ENCODE data around the gene KDM3A.

KDM3A gene

DNA sequence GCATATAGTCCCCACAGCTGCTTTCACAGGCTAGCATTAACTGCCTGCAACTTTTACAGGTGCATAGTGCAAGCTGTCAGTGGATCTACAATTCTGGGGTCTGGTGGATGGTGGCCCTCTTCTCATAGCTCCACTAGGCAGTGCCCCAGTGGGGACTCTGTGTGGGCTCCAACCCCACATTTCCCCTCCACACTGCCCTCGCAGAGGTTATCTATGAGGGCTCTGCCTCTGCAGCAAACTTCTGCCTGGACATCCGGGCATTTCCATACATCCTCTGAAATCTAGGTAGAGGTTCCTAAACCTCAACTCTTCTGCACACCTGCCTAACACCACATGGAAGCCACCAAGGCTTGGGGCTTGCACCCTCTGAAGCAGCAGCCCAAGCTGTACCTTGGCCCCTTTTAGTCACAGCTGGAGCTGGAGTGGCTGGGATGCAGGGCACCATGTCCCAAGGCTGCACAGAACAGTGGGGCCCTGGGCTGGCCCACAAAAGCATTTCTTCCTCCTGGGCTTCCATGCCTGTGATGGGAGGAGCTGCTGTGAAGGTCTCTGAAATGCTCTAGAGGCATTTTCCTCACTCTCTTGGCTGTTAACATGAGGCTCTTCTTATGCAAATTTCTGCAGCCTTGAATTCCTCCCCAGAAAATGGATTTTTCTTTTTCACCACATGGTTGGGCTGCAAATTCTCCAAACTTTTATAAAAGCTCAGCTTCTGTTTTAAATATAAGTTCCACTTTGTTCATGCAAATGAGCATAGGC lies 59.3 kb downstream of the KDM3A start:
- Histone ChIP-seq H3K27me3 (ENCODE audit: control insufficient read depth, insufficient read depth, low read length) (no peaks in the 10 kb centered on the region), H3K9me3 (ENCODE audit: control insufficient read depth, insufficient read depth, low read length) (peaks cover 9% of the 10 kb centered on the region), H3K9ac (ENCODE audit: low read depth, low read length) (no peak overlapping the region), H3K4me3 (ENCODE audit: low read depth, low read length) (no peak overlapping the region), H3K36me3 (ENCODE audit: control insufficient read depth, insufficient read depth, low read length) (peaks cover 13% of the 10 kb centered on the region), H3K4me1 (ENCODE audit: control insufficient read depth, insufficient read depth, low read length) (no peaks in the 10 kb centered on the region)

GRCh38 chr2:86507600-86507999 lies 66.4 kb downstream of the KDM3A start:
- Histone ChIP-seq H3K9me3 (ENCODE audit: control insufficient read depth, insufficient read depth, low read length) (no peaks in the 10 kb centered on the region), H3K27me3 (ENCODE audit: control insufficient read depth, insufficient read depth, low read length) (no peaks in the 10 kb centered on the region), H3K4me1 (ENCODE audit: control insufficient read depth, insufficient read depth, low read length) (no peaks in the 10 kb centered on the region), H3K4me3 (ENCODE audit: low read depth, low read length) (no peak overlapping the region), H3K9ac (ENCODE audit: low read depth, low read length) (no peak overlapping the region), H3K36me3 (ENCODE audit: control insufficient read depth, insufficient read depth, low read length) (peaks cover 2% of the 10 kb centered on the region)

GRCh38 chr2:86510436-86510933 lies 69.3 kb downstream of the KDM3A start:
- Histone ChIP-seq H3K4me3 (ENCODE audit: low read depth, low read length) (no peak overlapping the region), H3K4me1 (ENCODE audit: control insufficient read depth, insufficient read depth, low read length) (no peaks in the 10 kb centered on the region), H3K27me3 (ENCODE audit: control insufficient read depth, insufficient read depth, low read length) (no peaks in the 10 kb centered on the region), H3K9ac (ENCODE audit: low read depth, low read length) (no peak overlapping the region), H3K9me3 (ENCODE audit: control insufficient read depth, insufficient read depth, low read length) (no peaks in the 10 kb centered on the region), H3K36me3 (ENCODE audit: control insufficient read depth, insufficient read depth, low read length) (no peaks in the 10 kb centered on the region)

DNA sequence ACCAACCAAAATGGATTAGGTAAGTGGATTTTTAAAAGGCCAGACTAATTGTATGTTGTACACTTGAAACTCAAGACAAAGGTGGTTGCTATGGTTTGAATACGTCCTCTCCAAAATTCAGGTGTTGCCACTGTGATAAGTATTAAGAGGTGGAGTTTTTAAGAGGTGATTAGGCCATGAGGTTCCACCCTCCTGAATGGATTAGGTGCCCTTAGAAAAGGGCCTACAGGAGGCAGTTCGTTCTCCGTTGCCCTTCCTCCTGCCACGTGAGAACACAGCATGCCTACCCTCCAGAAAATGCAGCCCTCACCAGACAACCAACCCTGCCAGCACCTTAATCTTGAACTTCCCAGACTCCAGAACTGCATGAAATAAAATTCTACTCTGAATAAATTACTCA lies 70.9 kb downstream of the KDM3A start:
- H3K9ac ChIP-seq (ENCODE audit: low read depth, low read length) = no peak overlapping the region
- H3K27me3 ChIP-seq (ENCODE audit: control insufficient read depth, insufficient read depth, low read length) = no peaks in the 10 kb centered on the region
- H3K4me3 ChIP-seq (ENCODE audit: low read depth, low read length) = no peak overlapping the region
- no peaks in the 10 kb centered on the region for H3K4me1 ChIP-seq (ENCODE audit: control insufficient read depth, insufficient read depth, low read length)
- H3K36me3 ChIP-seq (ENCODE audit: control insufficient read depth, insufficient read depth, low read length) = no peaks in the 10 kb centered on the region
- no peaks in the 10 kb centered on the region for H3K9me3 ChIP-seq (ENCODE audit: control insufficient read depth, insufficient read depth, low read length)

DNA sequence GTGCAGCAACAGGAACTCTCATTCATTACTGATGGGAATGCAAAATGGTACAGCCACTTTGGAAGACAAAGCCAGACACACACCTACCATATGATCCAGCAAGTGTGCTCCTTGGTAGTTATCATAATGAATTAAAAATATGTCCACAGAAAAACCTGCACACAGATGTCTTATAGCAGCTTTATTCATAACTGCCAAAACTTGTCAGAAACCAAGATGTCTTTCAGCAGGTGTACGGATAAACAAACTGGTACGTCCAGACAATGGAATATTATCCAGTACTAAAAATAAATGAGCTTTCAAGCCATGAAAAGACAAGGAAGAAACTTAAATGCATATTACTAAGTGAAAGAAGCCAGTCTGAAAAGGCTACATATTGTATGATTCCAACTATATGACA lies 71.7 kb downstream of the KDM3A start:
- H3K36me3 ChIP-seq (ENCODE audit: control insufficient read depth, insufficient read depth, low read length) = no peaks in the 10 kb centered on the region
- H3K4me1 ChIP-seq (ENCODE audit: control insufficient read depth, insufficient read depth, low read length) = no peaks in the 10 kb centered on the region
- H3K27me3 ChIP-seq (ENCODE audit: control insufficient read depth, insufficient read depth, low read length) = no peaks in the 10 kb centered on the region
- H3K9ac ChIP-seq (ENCODE audit: low read depth, low read length) = no peak overlapping the region
- no peaks in the 10 kb centered on the region for H3K9me3 ChIP-seq (ENCODE audit: control insufficient read depth, insufficient read depth, low read length)
- H3K4me3 ChIP-seq (ENCODE audit: low read depth, low read length) = no peak overlapping the region

DNA sequence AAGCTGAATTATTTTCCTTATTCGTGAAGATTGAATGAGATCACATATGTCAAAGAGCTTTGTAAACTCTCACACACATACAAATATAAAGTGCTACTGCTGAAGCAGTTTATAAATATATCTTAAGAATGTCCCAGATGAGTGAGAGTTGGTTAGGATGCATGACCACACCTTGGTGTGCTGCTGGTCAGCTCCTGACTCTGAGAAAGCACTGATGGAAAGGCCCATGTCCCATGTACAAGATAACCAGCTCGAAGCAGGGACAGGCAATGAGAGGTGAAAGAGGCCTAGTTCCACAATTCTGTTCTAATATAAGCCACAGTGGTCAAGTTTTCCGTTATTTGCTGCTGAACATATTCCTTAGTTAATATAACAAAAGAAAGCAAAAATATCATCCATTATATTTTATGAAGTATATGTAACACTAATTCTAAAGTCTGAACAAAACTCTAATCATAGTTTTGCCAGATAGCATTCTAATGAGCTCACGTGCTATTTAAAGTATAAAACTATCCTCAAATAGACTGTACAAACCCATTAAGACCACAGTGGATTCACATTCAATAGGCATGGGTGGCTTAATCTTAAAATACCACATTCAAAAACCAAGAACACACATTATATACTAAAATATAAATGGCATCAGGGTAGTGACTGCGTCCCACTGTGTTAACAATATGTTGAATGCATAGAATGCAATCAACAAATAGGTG lies 72.9 kb downstream of the KDM3A start:
- Histone ChIP-seq H3K36me3 (ENCODE audit: control insufficient read depth, insufficient read depth, low read length) (no peaks in the 10 kb centered on the region), H3K27me3 (ENCODE audit: control insufficient read depth, insufficient read depth, low read length) (no peaks in the 10 kb centered on the region), H3K9ac (ENCODE audit: low read depth, low read length) (no peak overlapping the region), H3K9me3 (ENCODE audit: control insufficient read depth, insufficient read depth, low read length) (no peaks in the 10 kb centered on the region), H3K4me1 (ENCODE audit: control insufficient read depth, insufficient read depth, low read length) (no peaks in the 10 kb centered on the region), H3K4me3 (ENCODE audit: low read depth, low read length) (no peak overlapping the region)

DNA sequence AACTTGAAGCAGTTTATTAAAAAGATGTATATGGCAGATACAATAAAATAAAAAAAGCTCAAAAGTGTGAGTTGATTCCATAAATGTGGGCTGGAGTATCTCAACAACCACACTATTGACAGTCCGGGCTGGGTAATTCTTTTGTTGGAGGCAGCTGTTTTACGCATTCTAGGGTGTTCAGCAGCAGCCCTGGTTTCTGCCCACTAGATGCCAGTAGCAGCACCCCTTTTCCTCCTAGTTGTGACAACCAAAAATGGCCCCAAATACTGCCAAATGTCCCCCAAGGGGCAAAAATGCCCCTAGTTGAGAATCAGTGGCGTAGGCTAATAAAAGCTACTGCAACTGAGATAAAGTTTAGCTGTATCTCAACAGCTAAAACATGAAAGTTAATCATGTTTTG lies 77.3 kb downstream of the KDM3A start:
- no peaks in the 10 kb centered on the region for H3K36me3 ChIP-seq (ENCODE audit: control insufficient read depth, insufficient read depth, low read length)
- H3K27me3 ChIP-seq (ENCODE audit: control insufficient read depth, insufficient read depth, low read length) = no peaks in the 10 kb centered on the region
- no peaks in the 10 kb centered on the region for H3K4me1 ChIP-seq (ENCODE audit: control insufficient read depth, insufficient read depth, low read length)
- no peaks in the 10 kb centered on the region for H3K9me3 ChIP-seq (ENCODE audit: control insufficient read depth, insufficient read depth, low read length)
- H3K4me3 ChIP-seq (ENCODE audit: low read depth, low read length) = no peak overlapping the region
- H3K9ac ChIP-seq (ENCODE audit: low read depth, low read length) = no peak overlapping the region

DNA sequence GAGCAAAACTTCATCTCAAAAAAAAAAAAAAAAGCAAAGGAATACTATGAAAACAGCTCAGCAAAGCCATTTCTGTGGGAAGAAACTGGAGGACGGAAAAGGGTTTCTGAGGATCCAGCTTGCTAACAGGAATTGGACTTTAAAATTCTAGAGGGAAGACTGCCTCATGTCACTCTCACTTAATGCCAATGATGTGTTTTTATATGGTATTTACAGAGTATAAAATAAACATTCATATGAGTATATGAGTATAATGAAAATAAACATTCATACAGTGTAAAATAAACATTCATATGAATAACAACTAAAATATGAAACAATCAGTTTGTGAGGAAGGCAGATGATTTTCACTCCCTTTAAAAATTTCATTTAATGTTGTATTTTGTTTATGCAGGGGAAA lies 78.2 kb downstream of the KDM3A start:
- H3K4me3 ChIP-seq (ENCODE audit: low read depth, low read length) = no peak overlapping the region
- H3K36me3 ChIP-seq (ENCODE audit: control insufficient read depth, insufficient read depth, low read length) = no peaks in the 10 kb centered on the region
- no peak overlapping the region for H3K9ac ChIP-seq (ENCODE audit: low read depth, low read length)
- H3K9me3 ChIP-seq (ENCODE audit: control insufficient read depth, insufficient read depth, low read length) = no peaks in the 10 kb centered on the region
- H3K4me1 ChIP-seq (ENCODE audit: control insufficient read depth, insufficient read depth, low read length) = no peaks in the 10 kb centered on the region
- no peaks in the 10 kb centered on the region for H3K27me3 ChIP-seq (ENCODE audit: control insufficient read depth, insufficient read depth, low read length)

DNA sequence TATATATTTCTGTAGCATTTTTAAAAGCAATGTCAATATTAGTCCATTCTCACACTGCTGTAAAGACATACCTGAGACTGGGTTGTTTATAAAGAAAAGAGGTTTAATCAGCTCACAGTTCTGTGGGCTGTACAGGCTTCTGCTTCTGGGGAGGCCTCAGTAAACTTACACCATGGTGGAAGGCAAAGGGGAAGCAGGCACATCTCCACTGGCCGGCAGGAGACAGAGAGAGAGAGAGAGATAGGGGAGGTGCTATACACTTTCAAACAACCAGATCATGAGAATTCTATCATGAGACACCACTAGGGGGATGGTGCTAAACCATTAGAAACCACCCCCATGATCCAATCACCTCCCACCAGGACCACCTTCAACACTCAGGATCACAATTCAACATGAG lies 79.0 kb downstream of the KDM3A start:
- no peak overlapping the region for H3K4me3 ChIP-seq (ENCODE audit: low read depth, low read length)
- H3K4me1 ChIP-seq (ENCODE audit: control insufficient read depth, insufficient read depth, low read length) = no peaks in the 10 kb centered on the region
- no peak overlapping the region for H3K9ac ChIP-seq (ENCODE audit: low read depth, low read length)
- H3K27me3 ChIP-seq (ENCODE audit: control insufficient read depth, insufficient read depth, low read length) = no peaks in the 10 kb centered on the region
- no peaks in the 10 kb centered on the region for H3K36me3 ChIP-seq (ENCODE audit: control insufficient read depth, insufficient read depth, low read length)
- no peaks in the 10 kb centered on the region for H3K9me3 ChIP-seq (ENCODE audit: control insufficient read depth, insufficient read depth, low read length)

DNA sequence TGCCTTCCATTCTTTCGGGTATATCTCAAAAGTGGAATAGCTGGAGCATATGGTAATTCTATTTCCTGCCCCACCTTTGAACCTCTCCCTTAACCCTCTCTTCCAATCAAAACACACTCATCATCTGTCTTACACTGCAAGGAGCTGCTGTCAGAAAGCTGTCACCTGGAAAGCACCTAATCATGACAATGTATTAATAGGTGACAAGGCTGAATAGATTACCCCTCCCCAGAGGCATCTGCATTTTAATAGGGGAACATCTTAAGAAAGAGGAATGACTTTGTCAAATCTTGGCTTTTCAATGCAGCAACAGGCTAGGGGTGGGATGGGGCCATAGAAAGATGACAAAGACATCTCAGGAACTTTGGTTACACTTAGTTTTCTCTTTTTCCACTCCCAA lies 80.8 kb downstream of the KDM3A start:
- no peaks in the 10 kb centered on the region for H3K9me3 ChIP-seq (ENCODE audit: control insufficient read depth, insufficient read depth, low read length)
- H3K27me3 ChIP-seq (ENCODE audit: control insufficient read depth, insufficient read depth, low read length) = no peaks in the 10 kb centered on the region
- H3K9ac ChIP-seq (ENCODE audit: low read depth, low read length) = no peak overlapping the region
- H3K36me3 ChIP-seq (ENCODE audit: control insufficient read depth, insufficient read depth, low read length) = no peaks in the 10 kb centered on the region
- H3K4me1 ChIP-seq (ENCODE audit: control insufficient read depth, insufficient read depth, low read length) = no peaks in the 10 kb centered on the region
- no peak overlapping the region for H3K4me3 ChIP-seq (ENCODE audit: low read depth, low read length)

GRCh38 chr2:86522711-86523110 lies 81.5 kb downstream of the KDM3A start:
- Histone ChIP-seq H3K9me3 (ENCODE audit: control insufficient read depth, insufficient read depth, low read length) (no peaks in the 10 kb centered on the region), H3K27me3 (ENCODE audit: control insufficient read depth, insufficient read depth, low read length) (no peaks in the 10 kb centered on the region), H3K9ac (ENCODE audit: low read depth, low read length) (no peak overlapping the region), H3K4me3 (ENCODE audit: low read depth, low read length) (no peak overlapping the region), H3K36me3 (ENCODE audit: control insufficient read depth, insufficient read depth, low read length) (no peaks in the 10 kb centered on the region), H3K4me1 (ENCODE audit: control insufficient read depth, insufficient read depth, low read length) (no peaks in the 10 kb centered on the region)

DNA sequence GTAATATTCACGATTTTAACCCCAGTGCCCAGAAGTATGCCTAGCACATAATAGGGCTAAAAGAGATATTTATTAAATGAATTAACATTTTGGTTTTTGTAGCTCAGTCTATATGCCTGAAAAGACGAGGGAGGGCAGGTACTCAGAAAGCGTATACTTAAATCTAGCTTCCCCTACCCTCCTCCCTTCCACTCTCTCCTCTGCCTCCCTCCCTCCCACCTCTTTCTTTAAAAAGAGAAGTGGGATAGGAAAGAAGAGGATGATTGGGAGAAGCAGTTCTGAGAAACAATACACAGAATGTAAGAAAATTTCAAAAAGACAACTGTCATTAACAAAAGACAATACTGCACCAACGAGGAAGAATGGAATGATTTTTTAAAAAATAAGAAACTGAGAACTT lies 82.3 kb downstream of the KDM3A start:
- Histone ChIP-seq H3K36me3 (ENCODE audit: control insufficient read depth, insufficient read depth, low read length) (no peaks in the 10 kb centered on the region), H3K4me1 (ENCODE audit: control insufficient read depth, insufficient read depth, low read length) (no peaks in the 10 kb centered on the region), H3K27me3 (ENCODE audit: control insufficient read depth, insufficient read depth, low read length) (no peaks in the 10 kb centered on the region), H3K9me3 (ENCODE audit: control insufficient read depth, insufficient read depth, low read length) (no peaks in the 10 kb centered on the region), H3K9ac (ENCODE audit: low read depth, low read length) (no peak overlapping the region), H3K4me3 (ENCODE audit: low read depth, low read length) (no peak overlapping the region)
